GM18505 (cell line): ENCODE measurements around the gene ZC3H12A.

Source experiments
- ATAC-seq: cut with Tn5 transposase; IDR thresholded peaks from one replicate; pipeline ENCODE4 v1.9.1; 2021; ENCODE audit not compliant: unreplicated experiment
- POLR2A ChIP-seq: IDR thresholded peaks from 4 replicates; pipeline ENCODE4 v1.6.1; 2011; ENCODE audit warnings: borderline replicate concordance; ENCODE audit not compliant: insufficient read depth, insufficient read length; ENCODE audit errors: extremely low read depth

The ZC3H12A gene

GRCh38 chr1:37442139-37442538, 32.2 kb upstream of the ZC3H12A start:
- no peak for ATAC-seq
- TF ChIP-seq POLR2A = no peak

DNA sequence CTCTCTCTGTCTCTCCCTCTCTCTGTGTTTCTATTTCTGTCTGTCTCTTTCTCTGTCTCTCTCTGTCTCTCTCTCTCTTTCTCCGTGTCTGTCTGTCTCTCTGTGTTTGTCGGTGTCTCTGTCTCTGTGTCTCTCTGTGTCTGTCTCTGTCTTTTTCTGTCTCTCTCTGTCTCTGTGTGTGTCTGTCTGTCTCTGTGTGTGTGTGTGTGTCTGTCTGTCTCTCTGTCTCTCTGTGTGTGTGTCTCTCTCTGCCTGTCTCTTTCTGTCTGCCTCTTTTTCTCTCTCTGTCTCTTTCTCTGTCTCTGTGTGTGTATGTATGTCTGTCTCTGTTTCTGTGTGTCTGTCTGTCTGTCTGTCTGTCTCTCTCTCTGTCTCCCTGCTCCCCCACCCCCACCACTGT, 31.7 kb upstream of the ZC3H12A start:
- no peak for ATAC-seq
- no peak for TF ChIP-seq POLR2A

GRCh38 chr1:37446874-37447273, 27.5 kb upstream of the ZC3H12A start:
- no peak for ATAC-seq
- no peak for TF ChIP-seq POLR2A

DNA sequence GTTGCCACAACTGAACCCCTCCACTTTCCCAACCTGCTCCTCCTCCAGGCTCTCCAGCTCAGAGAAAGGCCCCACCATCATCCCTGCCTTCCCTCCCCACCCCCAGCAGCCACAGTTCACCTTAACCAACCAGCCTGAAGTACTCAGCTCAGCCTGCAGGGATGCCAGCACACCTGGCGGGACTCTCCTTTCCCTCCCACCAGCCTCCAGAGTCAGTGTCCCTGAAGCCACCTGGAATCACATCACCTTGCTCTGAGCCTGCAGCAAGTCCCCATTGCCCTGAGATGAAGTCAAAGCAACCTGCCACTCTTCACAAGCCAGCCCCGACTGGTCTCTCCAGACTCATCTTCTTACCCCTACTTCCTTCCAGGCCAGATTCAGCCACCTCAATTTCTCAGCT, 26.2 kb upstream of the ZC3H12A start:
- ATAC-seq = no peak
- no peak for TF ChIP-seq POLR2A

GRCh38 chr1:37448691-37449417, 25.5 kb upstream of the ZC3H12A start:
- ATAC-seq = no peak
- TF ChIP-seq POLR2A = no peak

GRCh38 chr1:37449936-37450335, 24.4 kb upstream of the ZC3H12A start:
- TF ChIP-seq POLR2A = no peak
- no peak for ATAC-seq

DNA sequence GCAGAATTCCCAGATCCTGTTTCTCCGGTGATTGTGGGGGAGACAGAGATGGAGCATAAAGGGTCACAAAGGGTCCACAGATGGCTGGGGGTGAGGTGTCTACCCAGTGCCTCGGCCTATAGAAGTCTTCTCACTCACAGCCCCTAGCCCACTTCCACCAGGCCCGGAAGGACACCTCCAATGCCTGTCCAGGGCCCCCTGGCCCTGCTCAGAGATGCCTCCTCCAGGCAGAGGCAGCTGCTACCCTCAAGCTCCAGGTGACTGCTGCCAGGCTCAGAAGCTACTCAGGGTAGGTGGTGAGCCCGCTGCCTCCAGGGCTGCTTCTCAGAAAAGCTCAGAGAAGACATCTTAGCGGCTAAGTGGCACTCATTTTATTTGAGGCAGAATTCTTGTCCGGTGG, 22.0 kb upstream of the ZC3H12A start:
- TF ChIP-seq POLR2A = no peak

GRCh38 chr1:37453647-37454046, 20.7 kb upstream of the ZC3H12A start:
- no peak for ATAC-seq
- TF ChIP-seq POLR2A = no peak

More for the DNA sequence above, 22.0 kb upstream of the ZC3H12A start:
- ATAC-seq = no peak

DNA sequence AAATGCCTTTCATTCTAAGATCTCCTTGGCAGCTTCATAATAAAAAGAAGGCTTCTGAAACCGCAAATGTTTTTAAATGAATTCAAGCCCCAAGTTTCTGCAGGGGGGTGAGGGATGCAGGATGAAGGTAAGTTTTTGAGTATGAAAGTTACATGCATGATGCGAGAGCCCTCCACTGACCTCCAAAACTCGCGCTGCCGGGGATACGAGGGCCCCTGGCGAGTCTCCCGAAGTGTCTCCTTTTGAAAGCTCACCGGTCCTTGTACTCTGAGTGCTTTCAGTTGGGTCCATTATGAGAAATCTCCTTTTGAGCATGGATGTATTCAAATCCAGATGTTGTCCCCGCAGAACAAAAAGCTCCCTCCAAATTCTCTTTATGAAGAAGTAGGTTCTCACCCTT, 18.9 kb upstream of the ZC3H12A start:
- no peak for TF ChIP-seq POLR2A
- ATAC-seq = no peak

- no peak for ATAC-seq
- TF ChIP-seq POLR2A = no peak
These were observed 17.8 kb upstream of the ZC3H12A start for GRCh38 chr1:37456614-37457013.

GRCh38 chr1:37458551-37458950, 15.8 kb upstream of the ZC3H12A start:
- no peak for TF ChIP-seq POLR2A
- ATAC-seq = no peak

DNA sequence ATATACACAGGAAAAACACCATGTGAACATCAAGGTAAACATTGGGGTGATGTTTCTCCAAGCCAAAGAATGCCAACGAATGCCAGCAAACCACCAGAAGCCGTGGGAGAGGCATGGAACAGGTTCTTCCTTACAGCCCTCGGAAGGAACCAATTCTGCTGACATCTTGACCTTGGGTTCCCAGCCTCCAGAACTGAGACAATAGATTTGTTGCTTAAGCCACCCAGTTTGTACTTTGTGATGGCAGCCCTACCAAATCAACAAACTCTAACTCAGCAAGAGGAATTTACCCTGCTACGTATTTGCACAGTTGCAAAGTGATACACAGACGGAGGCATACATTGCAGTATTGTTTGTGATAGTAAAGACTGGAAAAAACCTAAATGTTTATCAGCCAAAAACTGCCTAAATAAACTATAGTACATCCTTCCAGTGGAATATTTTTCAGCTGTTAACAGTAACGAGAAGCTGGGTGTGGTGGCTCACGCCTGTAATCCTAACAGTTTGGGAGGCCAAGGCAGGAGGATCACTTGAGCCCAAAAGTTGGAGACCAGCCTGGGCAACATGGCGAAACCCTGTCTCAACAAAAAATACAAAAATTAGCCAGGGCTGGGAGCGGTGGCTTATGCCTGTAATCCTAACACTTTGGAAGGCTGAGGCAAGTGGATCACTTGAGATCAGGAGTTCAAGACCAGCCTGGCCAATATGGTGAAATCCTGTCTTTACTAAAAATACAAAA, 12.5 kb upstream of the ZC3H12A start:
- no peak for ATAC-seq
- no peak for TF ChIP-seq POLR2A

DNA sequence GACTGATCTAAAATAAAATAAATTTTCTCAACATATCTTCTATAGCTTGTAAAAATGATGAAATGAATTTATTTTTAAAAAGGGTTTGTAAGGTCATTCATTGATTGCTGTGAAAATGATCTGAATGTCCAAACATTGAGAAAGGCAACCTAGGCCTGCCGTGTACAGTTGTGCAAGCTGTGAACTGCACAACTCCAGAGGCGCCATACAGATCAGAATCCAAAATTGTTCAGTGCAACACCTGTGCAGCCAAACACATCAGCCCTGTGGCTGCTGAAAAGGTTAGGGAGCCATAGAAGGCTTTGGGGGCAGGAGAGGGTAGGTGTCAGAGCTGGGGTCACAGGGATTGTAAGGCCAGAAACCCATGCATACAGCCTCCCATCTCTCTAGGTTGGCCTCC, 9.9 kb upstream of the ZC3H12A start:
- TF ChIP-seq POLR2A = no peak
- no peak for ATAC-seq

GRCh38 chr1:37465593-37466517, 8.5 kb upstream of the ZC3H12A start:
- no peak for ATAC-seq
- no peak for TF ChIP-seq POLR2A

DNA sequence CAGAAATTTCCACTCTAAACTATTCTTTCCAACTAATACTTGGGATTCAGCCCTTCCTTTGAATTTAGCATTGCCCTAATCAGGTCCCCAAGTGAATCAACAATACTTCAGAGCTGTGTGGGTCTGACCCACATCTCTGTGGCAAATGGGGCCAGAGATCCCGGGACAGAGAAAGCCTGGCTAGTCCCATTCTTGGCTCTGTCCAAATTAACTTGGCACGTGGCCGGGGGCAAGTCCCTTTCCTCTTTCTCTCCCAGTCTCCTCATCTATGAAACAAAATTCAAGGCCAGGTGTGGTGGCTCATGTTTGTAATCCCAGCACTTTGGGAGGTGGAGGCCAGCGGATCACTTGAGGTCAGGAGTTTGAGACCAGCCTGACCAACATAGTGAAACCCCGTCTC, 6.3 kb upstream of the ZC3H12A start:
- no peak for TF ChIP-seq POLR2A
- ATAC-seq = no peak
